HG03342 (cell line): ENCODE measurements around the gene POLR2J.
"Not testable (repeated sequence)": the region's sequence is repeated elsewhere in the genome, so short reads cannot be mapped to it uniquely, and the experiment has no call there.

ENCODE experiments used
- ATAC-seq: cut with Tn5 transposase; IDR thresholded peaks from one replicate; pipeline ENCODE4 v1.9.1; 2021; ENCODE audit warnings: mild to moderate bottlenecking, moderate library complexity; ENCODE audit not compliant: unreplicated experiment

Gene POLR2J

DNA sequence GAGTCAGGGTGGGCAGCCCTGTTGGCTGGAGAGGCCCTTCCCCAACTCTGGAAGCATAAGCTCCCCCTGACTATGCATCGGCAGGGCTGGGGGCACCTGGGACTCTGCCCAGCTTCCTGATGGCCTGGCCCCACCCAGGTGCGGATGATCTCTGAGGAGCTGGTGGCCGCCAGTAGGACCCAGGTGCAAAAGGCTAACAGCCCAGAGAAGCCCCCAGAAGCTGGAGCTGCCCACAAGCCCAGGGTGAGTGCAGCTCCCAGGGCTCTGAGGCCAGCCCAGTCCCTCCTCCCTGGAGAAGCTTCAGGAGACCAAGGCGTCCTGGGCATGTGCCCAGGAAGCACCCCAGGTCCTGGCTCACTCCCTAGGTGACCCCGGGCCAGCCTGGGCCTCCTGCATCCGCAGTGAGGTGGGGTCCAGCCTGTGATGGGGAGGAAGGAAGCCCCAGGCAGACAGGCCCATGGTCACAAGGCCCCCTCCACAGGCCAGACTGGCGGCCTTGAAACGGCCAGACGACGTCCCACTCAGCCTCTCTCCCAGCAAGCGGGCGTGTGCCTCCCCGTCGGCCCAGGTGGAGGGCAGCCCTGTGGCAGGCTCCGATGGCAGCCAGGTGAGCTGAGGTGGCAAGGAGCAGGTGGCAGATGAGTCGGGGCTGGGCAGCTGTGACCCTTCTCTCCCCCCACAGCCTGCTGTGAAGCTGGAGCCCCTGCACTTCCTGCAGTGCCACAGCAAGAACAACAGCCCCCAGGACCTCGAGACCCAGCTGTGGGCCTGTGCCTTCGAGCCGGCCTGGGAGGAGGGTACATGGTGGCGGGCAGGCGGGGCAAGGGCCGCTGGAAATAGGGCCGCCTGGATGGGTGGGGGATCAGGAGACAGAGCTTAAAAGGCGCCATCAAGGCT, 10.9 kb downstream of the POLR2J start:
- no peak for ATAC-seq

DNA sequence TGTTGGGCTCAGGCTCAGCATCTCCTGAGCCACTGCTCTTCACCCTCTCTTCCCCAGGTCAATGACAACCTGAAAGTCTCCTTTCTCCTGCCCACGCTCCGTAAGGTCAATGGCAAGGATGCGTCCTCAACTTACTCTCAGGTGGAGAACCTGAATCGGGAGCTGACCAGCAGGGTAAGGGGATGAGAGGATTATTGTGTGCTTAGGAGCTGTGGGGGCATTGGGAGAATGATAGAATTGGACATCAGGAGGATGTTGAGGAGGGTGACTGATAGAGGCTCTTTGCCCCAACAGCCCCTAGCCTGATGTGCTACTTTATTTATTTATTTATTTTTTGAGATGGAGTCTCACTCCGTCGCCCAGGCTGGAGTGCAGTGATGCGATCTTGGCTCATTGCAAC, 12.6 kb downstream of the POLR2J start:
- no peak for ATAC-seq

DNA sequence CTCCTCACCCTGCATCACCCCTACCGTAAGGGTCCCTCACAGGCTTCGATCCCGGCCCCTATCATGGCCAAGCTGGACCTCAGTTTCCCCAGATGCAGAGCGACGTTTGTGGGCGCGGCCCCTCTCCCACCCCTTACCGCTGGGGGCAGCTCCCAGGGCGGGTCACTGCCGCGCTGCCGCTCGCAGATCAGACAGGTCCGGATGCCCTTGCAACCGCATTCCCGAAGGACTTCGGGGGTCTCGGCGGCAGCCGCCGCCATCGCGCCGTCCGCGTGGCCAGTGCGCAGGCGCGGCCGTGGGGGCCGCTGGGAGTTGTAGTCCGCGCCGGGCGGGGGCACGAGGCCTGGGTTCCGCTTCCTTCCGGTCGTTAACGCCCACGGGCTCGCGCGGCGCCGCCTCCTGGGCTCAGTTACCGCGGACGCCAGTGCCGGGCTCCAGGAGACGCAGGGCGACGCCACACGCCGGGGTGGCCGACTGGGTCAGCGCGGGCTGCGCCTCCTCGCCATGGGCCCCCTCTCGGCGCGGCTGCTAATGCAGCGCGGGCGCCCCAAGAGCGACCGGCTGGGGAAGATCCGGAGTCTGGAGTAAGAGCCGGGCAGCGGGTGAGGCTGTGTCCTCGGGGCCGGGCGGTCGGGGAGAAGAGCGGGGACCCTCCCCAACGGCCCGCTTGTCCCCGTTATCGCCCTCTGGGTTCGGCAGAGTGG, 14.0 kb downstream of the POLR2J start, which contains the start of the genes ALKBH4 and LRWD1:
Gene ALKBH4 (minus strand): TSS at position 287 of the 704 bp plus-strand sequence. CDS start 27 bp downstream, at position 260.
Gene LRWD1 (plus strand): TSS at position 408 of the 704 bp plus-strand sequence. CDS start 97 bp downstream, at position 505.
- ATAC-seq = peak; percentile 88

DNA sequence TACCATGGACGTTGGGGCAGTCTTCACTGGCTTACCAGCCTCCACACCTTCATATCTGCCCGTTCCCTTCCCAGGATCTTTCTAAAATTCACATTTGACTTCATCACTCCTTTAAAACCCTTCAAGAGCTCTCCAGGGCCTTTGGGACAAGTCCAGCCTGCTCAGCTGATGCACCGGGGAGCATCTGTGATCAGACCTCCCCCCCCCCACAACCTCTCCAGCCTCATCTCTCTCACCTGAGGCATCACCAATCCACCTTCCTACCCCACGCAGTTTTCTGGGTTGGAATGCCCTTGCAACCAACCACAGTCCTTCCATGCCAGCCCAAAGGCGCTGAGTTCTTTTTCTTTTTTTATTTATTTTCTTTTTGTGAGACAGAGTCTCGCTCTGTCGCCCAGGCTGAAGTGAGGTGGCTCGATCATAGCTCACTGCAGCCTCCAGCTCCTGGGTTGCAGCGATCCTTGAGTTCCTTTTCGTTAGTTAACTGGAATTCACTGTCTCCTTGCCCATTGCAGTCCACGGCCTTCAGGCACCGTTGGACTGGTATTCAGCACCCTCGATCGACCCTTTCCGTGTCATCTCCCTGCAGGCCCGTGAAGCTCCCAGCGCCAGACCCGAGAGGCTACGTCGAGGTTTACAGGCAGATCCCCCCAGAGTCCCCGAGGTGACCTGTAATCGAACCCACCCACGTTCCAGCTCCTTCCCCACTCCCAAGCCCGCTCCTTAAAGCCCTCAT, 14.7 kb downstream of the POLR2J start:
- no peak for ATAC-seq

DNA sequence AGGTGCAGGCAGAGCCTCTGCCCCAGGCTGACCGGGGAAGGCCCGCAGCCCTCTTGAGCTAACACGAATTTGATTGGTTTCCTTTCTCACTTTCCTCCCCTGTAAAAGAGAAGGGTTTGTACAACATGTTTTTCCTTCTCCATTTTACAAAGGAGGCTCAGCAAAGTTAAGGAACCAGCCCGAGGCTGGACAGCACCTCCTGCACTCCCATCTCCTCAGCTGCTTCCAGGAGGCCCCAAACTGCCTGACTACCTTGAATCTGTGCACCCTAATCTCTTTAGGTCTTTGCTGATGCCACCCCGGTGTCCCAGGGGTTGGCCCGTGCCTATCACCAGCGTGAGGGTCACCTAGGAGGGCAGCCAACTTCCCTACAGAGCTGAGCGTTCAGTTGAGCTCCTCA, 18.3 kb downstream of the POLR2J start:
- ATAC-seq = no peak

DNA sequence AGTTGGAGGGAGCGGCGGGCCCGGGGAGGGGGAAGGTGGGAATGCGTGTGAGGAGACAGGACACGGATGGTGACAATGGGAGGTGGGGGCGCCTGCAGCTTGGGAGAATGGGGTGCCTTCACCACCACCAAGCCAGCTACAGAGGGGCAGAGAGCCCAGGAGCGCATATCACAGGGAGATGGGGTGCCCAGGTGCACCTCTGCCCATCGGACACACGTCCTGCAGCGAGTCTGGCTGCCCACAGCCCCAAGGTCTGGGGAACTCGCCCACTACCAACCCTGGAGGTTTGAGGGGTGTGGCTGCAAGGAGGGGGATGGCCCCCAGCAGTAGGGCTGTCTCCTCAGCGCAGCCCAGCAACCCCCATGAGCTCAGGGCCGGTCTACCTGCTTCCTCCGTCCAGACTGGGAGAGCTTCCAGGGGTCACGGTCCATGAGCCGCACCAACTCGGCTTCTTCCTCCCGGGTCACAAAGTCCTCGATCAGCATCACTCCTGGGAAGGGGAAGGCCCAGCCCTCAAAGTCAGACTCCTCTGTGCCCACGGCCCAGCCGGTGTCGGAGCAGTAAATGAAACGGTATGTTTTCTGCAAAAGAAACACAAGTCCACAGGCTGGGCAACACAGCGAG, 19.4 kb downstream of the POLR2J start:
- no peak for ATAC-seq

DNA sequence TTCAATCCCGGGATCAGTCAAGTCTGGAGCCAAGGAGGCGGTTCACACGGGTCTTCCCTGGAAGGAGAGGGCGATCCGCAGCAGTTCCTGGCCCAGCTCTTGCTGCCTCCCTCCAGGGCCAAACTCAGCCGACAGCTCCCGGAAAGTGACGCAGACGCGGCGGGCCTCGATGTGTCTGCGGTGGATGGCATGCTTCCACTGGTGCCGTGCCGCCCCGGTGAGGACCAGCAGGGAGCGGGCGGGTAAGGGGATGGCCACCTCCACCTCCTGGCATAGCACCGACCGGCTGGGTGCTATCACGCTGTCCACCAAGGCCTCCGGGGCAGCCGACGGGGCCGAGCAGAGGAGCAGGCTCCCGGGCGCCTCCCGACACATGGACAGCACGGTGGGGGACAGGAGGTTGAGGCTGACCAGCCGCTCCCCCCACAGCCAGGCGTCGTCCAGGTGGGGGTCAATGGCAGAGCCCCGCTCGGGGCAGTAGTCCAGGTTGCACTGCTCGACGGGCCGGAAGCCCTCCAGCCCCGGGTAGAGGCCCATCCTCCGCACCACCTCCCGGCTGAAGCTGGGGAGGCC, 21.3 kb downstream of the POLR2J start:
- no peak for ATAC-seq

DNA sequence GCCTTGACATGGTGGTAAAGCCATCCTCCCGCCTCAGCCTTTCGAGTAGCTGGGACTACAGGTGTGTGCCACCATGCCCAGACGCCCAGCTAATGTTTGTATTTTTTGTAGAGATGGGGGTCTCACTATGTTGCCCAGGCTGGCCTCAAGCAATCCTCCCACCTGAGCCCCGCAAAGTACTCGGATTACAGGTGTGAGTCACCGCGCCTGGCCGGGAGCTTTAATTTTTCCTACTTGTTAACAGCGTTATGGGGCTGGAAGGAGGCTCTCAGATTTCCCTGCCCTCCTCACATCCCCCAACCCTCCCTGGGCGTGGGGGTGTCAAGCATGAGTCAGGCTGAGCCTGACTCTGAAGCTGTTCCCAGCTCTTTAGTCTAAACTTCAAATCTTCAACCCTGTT, 22.4 kb downstream of the POLR2J start:
- ATAC-seq = no peak

DNA sequence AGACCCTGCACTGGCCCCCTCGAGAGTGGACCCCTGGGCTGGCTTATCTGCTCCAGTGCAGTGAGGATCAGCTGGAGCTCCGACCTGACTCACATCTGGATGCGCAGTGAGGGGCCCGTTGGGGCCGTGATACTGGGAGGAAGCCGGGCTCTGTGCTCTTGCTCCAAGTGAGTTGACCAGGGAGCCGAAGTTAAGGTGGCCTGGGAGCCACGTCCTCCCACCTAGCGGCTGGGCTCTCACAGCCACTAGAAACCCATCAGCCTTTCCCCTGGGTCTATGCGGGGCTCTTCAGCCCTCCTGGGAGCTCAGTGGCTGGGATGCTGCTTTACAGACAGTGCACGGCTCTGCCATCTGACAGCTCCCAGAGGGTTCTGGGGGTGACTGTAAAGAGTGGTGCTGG, 23.1 kb downstream of the POLR2J start:
- ATAC-seq = no peak

DNA sequence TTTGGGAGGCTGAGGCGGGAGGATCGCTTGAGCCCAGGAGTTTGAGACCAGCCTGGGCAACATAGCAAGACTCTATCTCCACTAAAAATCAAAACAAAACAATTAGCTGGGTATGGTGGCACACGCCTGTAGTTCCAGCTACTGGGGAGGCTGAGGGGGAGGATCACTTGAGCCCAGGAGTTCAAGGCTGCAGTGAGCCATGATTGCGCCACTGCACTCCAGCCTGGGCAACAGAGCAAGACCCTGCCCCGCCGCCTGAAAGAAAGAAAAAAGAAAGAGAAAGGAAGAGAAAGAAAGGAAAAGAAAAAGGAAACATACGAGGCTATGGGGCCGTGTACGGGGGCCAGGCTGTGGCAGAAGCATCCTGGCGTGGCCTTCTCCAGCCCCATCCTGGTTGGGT, 23.8 kb downstream of the POLR2J start:
- ATAC-seq = not testable (repeated sequence)

DNA sequence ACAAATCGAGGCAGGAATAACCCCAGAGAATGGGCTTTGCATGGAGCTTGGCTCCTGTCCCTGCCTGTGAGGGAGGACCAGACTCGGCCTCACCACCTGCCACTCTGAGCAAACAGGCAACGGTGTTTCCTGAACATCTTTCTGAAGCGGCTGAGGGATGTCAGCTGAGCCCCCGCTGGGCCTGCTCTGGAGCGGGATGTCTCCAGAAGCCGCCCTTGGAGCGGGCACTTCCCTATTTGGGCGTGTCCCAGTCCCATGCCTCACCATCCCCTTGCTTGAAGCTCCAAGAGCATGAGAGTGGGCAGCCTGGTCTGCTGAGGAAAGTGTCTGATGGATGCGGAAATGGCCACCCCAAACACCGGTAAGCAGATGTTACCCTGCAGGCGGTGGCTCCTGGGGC, 24.3 kb downstream of the POLR2J start:
- ATAC-seq = no peak

DNA sequence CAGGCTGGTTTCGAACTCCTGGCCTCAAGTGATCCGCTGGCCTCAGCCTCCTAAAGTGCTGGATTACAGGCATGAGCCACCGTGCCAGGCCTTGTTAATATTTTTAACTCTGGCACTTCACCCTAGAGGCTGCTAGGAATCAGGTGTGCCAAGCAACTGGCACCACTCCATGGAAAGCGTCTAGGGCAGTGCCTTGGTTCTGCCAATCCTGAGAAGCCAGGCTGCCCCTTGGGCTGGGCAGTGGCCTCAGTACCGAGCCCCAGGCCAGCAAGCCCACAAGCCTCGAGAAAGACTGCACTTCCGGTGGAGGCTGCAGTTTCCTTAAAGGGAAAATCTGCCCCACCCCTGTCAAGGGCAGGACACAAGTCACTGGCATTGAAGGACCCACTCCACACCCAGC, 25.4 kb downstream of the POLR2J start:
- no peak for ATAC-seq

DNA sequence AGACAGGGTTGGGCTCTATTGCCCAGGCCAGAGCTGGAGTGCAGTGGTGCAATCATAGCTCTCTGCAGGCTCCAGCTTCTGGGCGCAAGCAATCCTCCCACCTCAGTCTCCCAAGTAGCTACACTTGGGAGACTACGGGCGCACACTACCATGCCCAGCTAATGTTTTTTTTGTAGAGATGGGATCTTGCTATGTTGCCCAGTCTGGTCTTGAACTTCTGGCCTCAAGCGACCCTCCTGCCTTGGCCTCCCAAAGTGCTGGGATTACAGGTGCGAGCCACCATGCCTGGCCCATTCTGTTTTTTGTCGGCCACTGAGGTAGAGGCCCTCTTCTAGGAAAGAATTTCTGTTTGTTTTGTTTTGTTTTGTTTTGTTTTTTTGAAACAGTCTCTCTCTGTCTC, 26.3 kb downstream of the POLR2J start:
- no peak for ATAC-seq

DNA sequence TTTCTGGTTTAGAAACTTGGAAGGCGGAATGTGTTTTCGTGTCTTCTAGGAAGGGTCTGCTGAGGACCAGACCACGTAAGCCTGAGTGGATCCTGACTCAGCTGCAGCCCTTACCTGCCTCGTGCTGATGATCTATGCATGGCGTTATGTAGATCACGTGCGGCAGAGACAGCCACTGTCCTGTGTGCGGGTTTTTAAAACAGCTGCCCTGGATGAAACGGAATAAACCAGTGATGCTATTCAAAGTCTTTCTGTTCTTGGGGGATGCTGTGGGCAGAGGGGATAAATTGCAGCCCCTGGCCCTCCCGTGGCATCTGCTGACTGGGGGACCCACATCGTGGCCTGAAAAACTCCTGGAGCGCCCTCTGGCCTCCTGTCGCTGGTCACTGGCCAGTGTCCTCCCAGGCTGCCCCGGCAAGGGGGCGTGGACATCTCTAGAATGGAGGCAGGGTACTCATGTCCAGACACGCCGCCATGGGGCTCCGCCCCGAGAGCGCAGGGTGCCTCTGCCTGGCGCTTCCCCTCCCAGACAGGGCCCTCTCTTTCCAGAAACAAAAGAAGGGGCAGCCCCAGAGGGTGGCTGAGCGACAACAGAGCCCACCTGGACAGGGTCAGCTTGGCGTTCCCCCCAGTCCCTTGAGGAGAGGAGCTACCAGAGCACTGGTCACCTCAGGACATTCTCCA, 27.2 kb downstream of the POLR2J start:
- no peak for ATAC-seq

DNA sequence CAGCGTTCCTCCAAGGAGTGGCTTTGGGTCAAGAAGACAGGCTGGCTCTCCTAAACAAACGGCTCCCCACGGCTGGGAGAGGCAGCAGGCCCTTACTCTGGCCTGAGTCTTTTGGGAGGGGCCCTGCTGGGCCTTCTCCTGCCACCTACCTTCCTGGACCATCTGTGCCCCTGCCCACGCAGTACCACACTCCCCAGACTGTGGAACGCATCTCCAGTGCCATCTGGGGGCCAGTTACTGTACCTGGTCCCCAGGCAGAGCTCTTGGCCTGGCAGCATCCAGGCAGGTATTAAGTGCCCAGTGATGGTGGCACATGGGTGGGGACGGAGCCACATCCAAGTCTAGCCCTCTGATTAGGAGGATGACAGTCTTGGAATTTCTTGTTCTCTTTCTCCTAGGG, 28.5 kb downstream of the POLR2J start:
- no peak for ATAC-seq

DNA sequence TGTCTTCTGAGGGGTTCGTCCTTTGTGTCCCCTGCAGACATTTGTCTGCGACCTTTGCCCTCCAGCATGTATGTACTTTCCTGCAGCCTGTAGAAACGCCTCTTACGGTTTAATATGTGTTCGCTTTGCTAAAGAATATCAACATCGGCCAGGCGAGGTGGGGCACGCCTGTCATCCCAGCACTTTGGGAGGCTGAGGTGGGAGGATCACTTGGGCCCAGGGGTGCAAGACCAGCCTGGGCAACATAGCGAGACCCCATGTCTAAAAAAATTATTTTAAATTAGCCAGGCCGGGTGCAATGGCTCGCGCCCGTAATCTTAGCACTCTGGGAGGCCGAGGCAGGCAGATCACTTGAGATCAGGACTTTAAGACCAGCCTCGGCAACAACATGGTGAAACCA, 29.6 kb downstream of the POLR2J start:
- no peak for ATAC-seq

DNA sequence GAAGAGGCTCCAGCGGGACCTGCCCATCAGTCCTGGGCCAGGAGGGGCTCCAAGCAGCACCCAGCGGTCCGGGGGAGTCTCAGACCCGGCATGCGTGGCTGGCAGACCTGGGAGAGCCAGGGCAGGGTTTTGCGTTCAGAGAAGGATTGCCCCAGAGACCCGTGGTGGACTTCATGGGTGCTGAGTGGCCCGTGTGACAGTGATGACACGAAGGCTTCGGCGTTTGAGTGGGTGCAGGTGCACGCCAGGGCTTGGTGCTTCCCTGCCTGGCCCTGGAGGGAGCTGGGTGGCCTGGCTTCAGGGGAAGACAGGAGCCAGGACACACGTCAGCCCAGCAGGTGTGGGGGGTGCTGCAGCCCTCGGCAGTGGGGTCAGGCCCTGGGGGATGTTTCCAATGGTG, 31.4 kb downstream of the POLR2J start:
- no peak for ATAC-seq

DNA sequence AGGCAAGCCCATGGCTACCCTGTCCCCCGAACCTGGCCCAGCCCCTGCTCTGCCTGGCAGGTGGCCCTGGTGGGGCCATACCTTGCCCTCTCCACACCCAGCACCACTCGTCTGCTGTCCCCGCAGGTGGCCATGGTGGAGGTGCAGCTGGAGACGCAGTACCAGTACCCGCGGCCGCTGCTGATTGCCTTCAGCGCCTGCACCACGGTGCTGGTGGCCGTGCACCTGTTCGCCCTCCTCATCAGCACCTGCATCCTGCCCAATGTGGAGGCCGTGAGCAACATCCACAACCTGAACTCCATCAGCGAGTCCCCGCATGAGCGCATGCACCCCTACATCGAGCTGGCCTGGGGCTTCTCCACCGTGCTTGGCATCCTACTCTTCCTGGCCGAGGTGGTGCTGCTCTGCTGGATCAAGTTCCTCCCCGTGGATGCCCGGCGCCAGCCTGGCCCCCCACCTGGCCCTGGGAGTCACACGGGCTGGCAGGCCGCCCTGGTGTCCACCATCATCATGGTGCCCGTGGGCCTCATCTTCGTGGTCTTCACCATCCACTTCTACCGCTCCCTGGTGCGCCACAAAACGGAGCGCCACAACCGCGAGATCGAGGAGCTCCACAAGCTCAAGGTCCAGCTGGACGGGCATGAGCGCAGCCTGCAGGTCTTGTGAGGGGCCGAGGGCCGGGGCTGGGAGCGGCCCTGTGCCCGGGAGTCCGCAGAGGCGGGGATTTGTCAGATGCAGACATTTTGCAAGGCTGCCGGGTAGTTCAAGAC, 32.1 kb downstream of the POLR2J start:
- no peak for ATAC-seq

DNA sequence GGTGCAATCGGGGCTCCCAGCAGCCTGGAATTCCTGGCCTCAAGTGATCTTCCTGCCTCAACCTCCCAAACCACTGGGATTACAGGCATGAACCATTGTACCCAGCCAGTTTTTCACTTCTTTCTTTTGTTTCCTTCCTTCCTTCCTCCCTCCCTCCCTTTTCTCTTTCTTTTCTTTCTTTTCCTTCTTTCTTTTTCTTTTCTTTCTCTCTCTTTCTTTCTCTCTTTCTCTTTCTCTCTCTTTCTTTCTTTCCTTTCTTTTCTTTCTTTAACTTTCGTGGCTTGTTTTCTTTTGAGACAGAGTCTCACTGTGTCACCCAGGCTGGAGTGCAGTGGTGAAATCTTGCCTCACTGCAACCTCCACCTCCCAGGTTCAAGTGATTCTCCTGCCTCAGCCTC, 33.0 kb downstream of the POLR2J start:
- ATAC-seq = no peak
